Neural cell (in vitro differentiated cells): Measurements from ENCODE around the gene EYA4. TPM values are rescaled to one million over a fixed set of nuclear protein-coding genes. Genes with fewer than 3 reads are reported as not detected.

Experiments used
- H2AFZ ChIP-seq: fragments of 200-600, 300-800 bp; sonication (generic), shearing (Covaris generic); 2 replicates; pipeline ENCODE4 v1.6.0; 2014; ENCODE audit warnings: low read depth, mild to moderate bottlenecking, antibody characterized with exemption, low read length, moderate library complexity
- H3F3A ChIP-seq: fragments of 200-600 bp; shearing (Covaris generic); 2 replicates; pipeline ENCODE4 v1.6.1; 2016; ENCODE audit warnings: mild to moderate bottlenecking, moderate library complexity, mixed read lengths, antibody characterized with exemption, low read length; ENCODE audit not compliant: insufficient read depth, poor library complexity, severe bottlenecking
- H3K27ac ChIP-seq: fragments of 200-600, 300-800 bp; sonication (generic), shearing (Covaris generic); 2 replicates; pipeline ENCODE4 v1.5.1; 2014; ENCODE audit warnings: mild to moderate bottlenecking, low read length, moderate library complexity
- H3K27me3 ChIP-seq: fragments of 300-800, 200-600 bp; sonication (generic), shearing (Covaris generic); 2 replicates; pipeline ENCODE4 v1.6.0; 2014; ENCODE audit warnings: mild to moderate bottlenecking, low read depth, low read length, moderate library complexity; ENCODE audit not compliant: insufficient read depth
- H3K36me3 ChIP-seq: fragments of 300-800, 200-600 bp; sonication (generic), shearing (Covaris generic); 2 replicates; pipeline ENCODE4 v1.5.1; 2014; ENCODE audit warnings: mild to moderate bottlenecking, antibody characterized with exemption, low read length, moderate library complexity; ENCODE audit not compliant: insufficient read depth
- H3K4me2 ChIP-seq: fragments of 300-800, 200-600 bp; sonication (generic), shearing (Covaris generic); 2 replicates; pipeline ENCODE4 v1.6.0; 2014; ENCODE audit warnings: mild to moderate bottlenecking, low read length
- H3K4me3 ChIP-seq: fragments of 300-800, 200-600 bp; sonication (generic), shearing (Covaris generic); 2 replicates; pipeline ENCODE4 v1.5.1; 2014; ENCODE audit warnings: mild to moderate bottlenecking, low read length, moderate library complexity
- H3K79me2 ChIP-seq: fragments of 200-600 bp; shearing (Covaris generic); replicated peaks from 2 replicates; pipeline ENCODE4 v1.6.0; 2014; ENCODE audit warnings: mild to moderate bottlenecking, low read length, moderate library complexity; ENCODE audit not compliant: insufficient read depth
- H3K9ac ChIP-seq: fragments of 300-800, 200-600 bp; sonication (generic), shearing (Covaris generic); 2 replicates; pipeline ENCODE4 v1.6.1; 2016; ENCODE audit warnings: mild to moderate bottlenecking, low read length, mixed read lengths
- H3K9me2 ChIP-seq: fragments of 200-600 bp; shearing (Covaris generic); 2 replicates; pipeline ENCODE4 v1.6.1; 2016; ENCODE audit warnings: mild to moderate bottlenecking, low read length, mixed read lengths; ENCODE audit not compliant: insufficient read depth
- H3K9me3 ChIP-seq: fragments of 200-600, 300-800 bp; sonication (generic), shearing (Covaris generic); 2 replicates; pipeline ENCODE4 v1.6.1; 2016; ENCODE audit warnings: mild to moderate bottlenecking, mixed run types, low read length, moderate library complexity, mixed read lengths
- H4K20me1 ChIP-seq: fragments of 200-600 bp; shearing (Covaris generic); 2 replicates; pipeline ENCODE4 v1.6.1; 2016; ENCODE audit warnings: mild to moderate bottlenecking, mixed run types; ENCODE audit not compliant: insufficient read depth
- CTCF ChIP-seq: fragments of 450-650 bp; IDR thresholded peaks from 2 replicates; pipeline ENCODE4 v1.5.1; 2014; ENCODE audit warnings: antibody characterized with exemption, mild to moderate bottlenecking, moderate library complexity; ENCODE audit not compliant: poor library complexity, severe bottlenecking
- EP300 ChIP-seq: fragments of 450-650 bp; conservative IDR thresholded peaks from 2 replicates; pipeline ENCODE4 v1.6.1; 2014; ENCODE audit warnings: antibody characterized with exemption, mild to moderate bottlenecking, moderate library complexity; ENCODE audit not compliant: poor library complexity, severe bottlenecking
- EZH2 ChIP-seq: fragments of 200-600, 300-800 bp; shearing (Covaris generic), sonication (generic); IDR thresholded peaks from 2 replicates; pipeline ENCODE4 v1.6.1; 2014; ENCODE audit warnings: antibody characterized with exemption, low read length, borderline replicate concordance, mild to moderate bottlenecking; ENCODE audit not compliant: insufficient read depth, poor library complexity, severe bottlenecking
- MXI1 ChIP-seq: fragments of 450-650 bp; conservative IDR thresholded peaks from 2 replicates; pipeline ENCODE4 v1.6.1; 2014; ENCODE audit warnings: antibody characterized with exemption, mild to moderate bottlenecking; ENCODE audit not compliant: poor library complexity, severe bottlenecking
- POLR2AphosphoS5 ChIP-seq: IDR thresholded peaks from 2 replicates; pipeline ENCODE4 v1.6.1; 2012
- RAD21 ChIP-seq: fragments of 450-650 bp; conservative IDR thresholded peaks from 2 replicates; pipeline ENCODE4 v1.6.1; 2014; ENCODE audit warnings: antibody characterized with exemption, mild to moderate bottlenecking, moderate library complexity
- REST ChIP-seq: IDR thresholded peaks from 2 replicates; pipeline ENCODE4 v1.6.1; 2012; ENCODE audit warnings: borderline replicate concordance
- SMC3 ChIP-seq: fragments of 450-650 bp; conservative IDR thresholded peaks from 2 replicates; pipeline ENCODE4 v1.6.1; 2014; ENCODE audit warnings: antibody characterized with exemption, mild to moderate bottlenecking, moderate library complexity; ENCODE audit not compliant: poor library complexity
- TAF1 ChIP-seq: IDR thresholded peaks from 2 replicates; pipeline ENCODE4 v1.6.1; 2012; ENCODE audit warnings: low read depth
- polyA plus RNA-seq: library from polyadenylated mRNA; depleted of rRNA; stranded (reverse); fragments of >200 nt; gene quantifications from 2 replicates; pipeline ENCODE4 v1.2.3, GENCODE V29; 2014

Gene EYA4
- polyA plus RNA-seq, 1 donor from 2014 or later: 2.6 TPM

DNA sequence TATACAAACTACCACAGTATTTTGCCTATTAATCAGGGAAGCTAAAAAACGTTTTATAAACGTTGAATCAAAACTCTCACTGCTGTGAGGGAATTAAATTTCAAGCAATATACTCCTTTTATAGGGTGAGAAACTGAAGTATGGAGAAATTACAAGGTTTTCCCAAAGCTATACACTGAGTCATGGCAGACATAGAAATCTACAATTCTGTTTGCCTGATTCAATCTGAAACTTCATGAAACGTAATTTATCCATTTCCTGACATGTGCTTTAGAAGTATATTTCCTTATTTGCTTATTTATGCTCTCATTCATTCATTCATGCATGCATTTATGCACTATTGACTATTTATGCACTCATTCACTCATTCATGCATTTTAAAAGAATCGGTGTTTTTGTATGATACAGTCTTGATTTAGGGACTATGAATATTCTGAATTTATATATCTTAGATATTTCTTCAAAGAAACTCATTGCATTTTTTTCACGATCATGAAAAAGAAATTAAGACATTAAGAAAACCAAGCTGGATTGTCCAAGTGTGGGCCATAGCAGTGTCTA is 16.5 kb downstream of the EYA4 start:
- Histone ChIP-seq H3F3A (no peaks in the 10 kb centered on the region), H3K27ac (no peak overlapping the region), H3K9me3 (no peaks in the 10 kb centered on the region), H3K79me2 (no peaks in the 10 kb centered on the region), H4K20me1 (no peaks in the 10 kb centered on the region), H3K4me2 (no peak overlapping the region), H2AFZ (no peak overlapping the region), H3K9ac (no peak overlapping the region), H3K27me3 (no peaks in the 10 kb centered on the region), H3K4me3 (no peak overlapping the region), H3K36me3 (no peaks in the 10 kb centered on the region), H3K9me2 (no peaks in the 10 kb centered on the region)
- no peak for TF ChIP-seq TAF1
- TF ChIP-seq CTCF: no peak
- no peak for TF ChIP-seq EZH2
- no peak for TF ChIP-seq REST
- TF ChIP-seq MXI1: no peak
- TF ChIP-seq POLR2AphosphoS5: no peak
- no peak for TF ChIP-seq SMC3
- TF ChIP-seq EP300: no peak
- no peak for TF ChIP-seq RAD21

DNA sequence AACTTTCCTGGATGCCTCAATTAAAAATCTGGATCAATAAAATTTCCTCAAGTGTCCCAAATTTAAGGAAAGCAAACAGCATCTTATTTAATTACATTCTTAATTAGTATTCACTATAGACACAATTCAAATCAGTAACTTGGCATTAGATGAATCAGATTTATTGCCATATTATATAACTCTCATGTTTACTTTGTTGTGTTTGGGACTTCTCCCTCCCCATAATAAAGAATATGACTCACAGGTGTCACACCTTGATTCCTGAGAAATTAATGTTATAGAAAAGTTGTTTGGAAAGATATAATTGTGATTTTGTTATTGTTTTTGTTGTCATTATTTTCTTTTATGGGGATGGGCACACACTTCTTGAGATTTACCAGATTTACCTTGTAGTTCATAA is 18.4 kb downstream of the EYA4 start:
- no peaks in the 10 kb centered on the region for H3K9me3 ChIP-seq
- H3K27ac ChIP-seq: no peak overlapping the region
- no peaks in the 10 kb centered on the region for H3K27me3 ChIP-seq
- TF ChIP-seq EP300 (no peak), TAF1 (no peak), RAD21 (no peak), MXI1 (no peak), CTCF (no peak), EZH2 (no peak), REST (no peak), POLR2AphosphoS5 (no peak), SMC3 (no peak)
- H3K4me2 ChIP-seq: no peak overlapping the region
- no peaks in the 10 kb centered on the region for H3K36me3 ChIP-seq
- H3K4me3 ChIP-seq: no peak overlapping the region
- no peaks in the 10 kb centered on the region for H4K20me1 ChIP-seq
- H3K79me2 ChIP-seq: no peaks in the 10 kb centered on the region
- no peaks in the 10 kb centered on the region for H3K9me2 ChIP-seq
- no peak overlapping the region for H2AFZ ChIP-seq
- H3K9ac ChIP-seq: no peak overlapping the region
- no peaks in the 10 kb centered on the region for H3F3A ChIP-seq
